Left ventricle myocardium inferior (tissue), 1 donor: Measurements from ENCODE around the gene VPS13D. TPM values are rescaled to one million over a fixed set of nuclear protein-coding genes. Genes with fewer than 3 reads are reported as not detected.

Experiments used
- DNase-seq: peaks from one replicate; pipeline ENCODE4 v3.0.0-alpha.2; 2020
- H3K27ac ChIP-seq: fragments of 200-600 bp; replicated peaks from 2 replicates; pipeline ENCODE4 v1.8.0; 2021
- H3K27me3 ChIP-seq: fragments of 200-600 bp; 2 replicates; pipeline ENCODE4 v1.8.0; 2021; ENCODE audit warnings: low read depth
- H3K36me3 ChIP-seq: fragments of 200-600 bp; 2 replicates; pipeline ENCODE4 v1.8.0; 2021
- H3K4me1 ChIP-seq: fragments of 200-600 bp; 2 replicates; pipeline ENCODE4 v1.8.0; 2021
- H3K4me3 ChIP-seq: fragments of 200-600 bp; 2 replicates; pipeline ENCODE4 v1.8.0; 2021; ENCODE audit warnings: mild to moderate bottlenecking, moderate library complexity
- H3K9me3 ChIP-seq: fragments of 200-600 bp; replicated peaks from 2 replicates; pipeline ENCODE4 v1.8.0; 2021
- intact Hi-C: fragments of 100-400 bp; cut with micrococcal nuclease; formaldehyde crosslinking; loops from one replicate; pipeline ENCODE4 v1.11.0; 2022
- total RNA-seq: library from RNA; stranded (reverse); fragmentation: NEBNext Ultra II Directional; extraction: Animal tissue kit (Norgen Biotek cat#: 25700); gene quantifications from one replicate; pipeline ENCODE4 v1.2.1, GENCODE V29; 2021
- TF ChIP-seq, protein P1 (sequence below): fragments of 200-600 bp; IDR thresholded peaks from 2 replicates; pipeline ENCODE4 v1.8.0; 2021; ENCODE audit warnings: antibody characterized with exemption, mild to moderate bottlenecking, borderline replicate concordance
- donor health status: DM: no; HTN: yes; CAD: no; lungs with severe emphysema.

VPS13D gene
- total RNA-seq, 1 donor from 2014 or later: 71.6 TPM

DNA sequence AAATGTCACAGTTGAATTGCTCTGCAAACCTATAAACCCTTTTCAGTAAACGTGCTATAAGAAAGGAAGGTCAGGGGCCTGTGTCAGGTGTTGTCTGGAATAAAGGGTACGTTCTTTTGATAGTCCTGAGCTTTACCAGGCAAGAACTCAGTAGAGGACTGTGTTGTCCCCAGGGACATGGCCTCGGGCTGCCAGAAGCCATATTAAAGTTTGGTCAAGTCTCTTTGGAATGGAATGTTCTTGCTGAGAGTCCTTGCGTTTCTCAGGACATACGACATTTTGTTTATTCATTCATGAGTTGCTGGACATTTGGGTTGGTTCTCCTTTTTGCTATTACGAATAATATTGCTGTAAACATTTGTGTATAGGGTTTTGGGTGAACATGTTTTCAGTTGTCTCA, 16.8 kb downstream of the VPS13D start:
- intact Hi-C loops: no loop called here
- Histone ChIP-seq H3K4me3 (no peak overlapping the region), H3K27me3 (no peaks in the 10 kb centered on the region), H3K9me3 (no peaks in the 10 kb centered on the region), H3K36me3 (peaks cover 87% of the 10 kb centered on the region), H3K27ac (no peak overlapping the region), H3K4me1 (peaks cover 10% of the 10 kb centered on the region)
- TF ChIP-seq, protein P1, sequence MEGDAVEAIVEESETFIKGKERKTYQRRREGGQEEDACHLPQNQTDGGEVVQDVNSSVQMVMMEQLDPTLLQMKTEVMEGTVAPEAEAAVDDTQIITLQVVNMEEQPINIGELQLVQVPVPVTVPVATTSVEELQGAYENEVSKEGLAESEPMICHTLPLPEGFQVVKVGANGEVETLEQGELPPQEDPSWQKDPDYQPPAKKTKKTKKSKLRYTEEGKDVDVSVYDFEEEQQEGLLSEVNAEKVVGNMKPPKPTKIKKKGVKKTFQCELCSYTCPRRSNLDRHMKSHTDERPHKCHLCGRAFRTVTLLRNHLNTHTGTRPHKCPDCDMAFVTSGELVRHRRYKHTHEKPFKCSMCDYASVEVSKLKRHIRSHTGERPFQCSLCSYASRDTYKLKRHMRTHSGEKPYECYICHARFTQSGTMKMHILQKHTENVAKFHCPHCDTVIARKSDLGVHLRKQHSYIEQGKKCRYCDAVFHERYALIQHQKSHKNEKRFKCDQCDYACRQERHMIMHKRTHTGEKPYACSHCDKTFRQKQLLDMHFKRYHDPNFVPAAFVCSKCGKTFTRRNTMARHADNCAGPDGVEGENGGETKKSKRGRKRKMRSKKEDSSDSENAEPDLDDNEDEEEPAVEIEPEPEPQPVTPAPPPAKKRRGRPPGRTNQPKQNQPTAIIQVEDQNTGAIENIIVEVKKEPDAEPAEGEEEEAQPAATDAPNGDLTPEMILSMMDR: no peak
- DNase-seq: no peak

DNA sequence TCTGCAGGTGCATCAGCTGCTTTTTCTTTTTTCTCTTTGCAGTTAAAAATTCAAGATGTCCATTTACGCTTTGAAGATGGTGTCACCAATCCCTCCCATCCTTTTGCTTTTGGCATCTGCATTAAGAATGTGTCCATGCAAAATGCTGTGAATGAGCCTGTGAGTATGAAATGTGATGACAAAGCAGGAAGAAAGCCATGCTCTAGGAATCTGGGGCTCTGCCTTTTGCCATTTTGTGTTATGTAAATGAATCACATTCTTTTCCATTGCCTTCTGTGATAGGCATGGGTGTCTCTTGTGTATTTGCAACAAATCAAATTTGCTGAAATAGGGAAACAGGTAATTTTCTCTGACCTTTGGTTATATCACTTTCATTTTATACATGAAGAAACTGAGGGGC, 19.4 kb downstream of the VPS13D start:
- intact Hi-C loops: no loop called here
- H3K27me3 ChIP-seq: no peaks in the 10 kb centered on the region
- peaks cover 89% of the 10 kb centered on the region for H3K36me3 ChIP-seq
- no peaks in the 10 kb centered on the region for H3K9me3 ChIP-seq
- H3K4me3 ChIP-seq: no peak overlapping the region
- H3K27ac ChIP-seq: no peak overlapping the region
- no peak for DNase-seq
- TF ChIP-seq, protein P1: no peak
- H3K4me1 ChIP-seq: peaks cover 10% of the 10 kb centered on the region

DNA sequence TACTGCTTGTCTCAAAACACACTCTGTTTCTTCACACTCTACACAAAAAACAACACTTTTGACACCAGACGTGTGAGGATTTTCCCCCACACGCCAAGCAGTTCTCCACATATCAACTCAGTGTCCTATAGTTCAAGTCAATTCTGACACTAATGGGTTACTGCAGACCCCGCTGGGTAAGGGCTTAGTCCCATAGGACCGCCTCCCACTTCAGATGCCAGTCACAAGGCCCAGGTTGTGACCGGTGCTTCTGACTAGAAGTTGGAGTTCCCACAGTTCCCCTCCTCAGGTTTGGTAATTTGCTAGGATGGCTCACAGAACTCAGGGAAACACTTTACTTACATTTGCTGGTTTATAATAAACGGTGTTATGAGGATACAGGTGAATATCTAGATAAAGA, 19.9 kb downstream of the VPS13D start:
- DNase-seq: no peak
- TF ChIP-seq, protein P1: no peak
- Histone ChIP-seq H3K27me3 (no peaks in the 10 kb centered on the region), H3K9me3 (no peaks in the 10 kb centered on the region), H3K4me1 (peaks cover 10% of the 10 kb centered on the region), H3K4me3 (no peak overlapping the region), H3K36me3 (peaks cover 89% of the 10 kb centered on the region), H3K27ac (no peak overlapping the region)
- intact Hi-C loops: no loop called here

DNA sequence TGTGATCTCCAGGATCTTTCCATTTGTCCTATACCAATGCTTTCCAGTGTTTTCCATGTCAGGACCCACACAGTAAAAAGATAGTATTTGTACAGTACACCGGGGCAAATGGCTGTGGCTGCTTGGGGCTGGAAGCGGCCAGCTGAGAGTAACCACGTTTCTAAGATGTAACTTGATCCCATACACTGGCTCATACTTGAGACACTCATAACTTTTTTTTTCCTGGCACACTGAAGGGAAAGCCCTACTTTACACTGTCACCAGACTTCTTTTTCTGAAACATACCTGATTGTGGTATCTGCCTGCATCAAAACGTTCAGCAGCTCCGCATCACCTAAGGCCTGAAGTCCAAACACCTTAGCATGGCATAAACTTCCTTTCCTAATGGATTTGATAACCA, 21.6 kb downstream of the VPS13D start:
- DNase-seq: no peak
- Histone ChIP-seq H3K4me3 (no peak overlapping the region), H3K27me3 (no peaks in the 10 kb centered on the region), H3K9me3 (no peaks in the 10 kb centered on the region), H3K27ac (no peak overlapping the region), H3K36me3 (peaks cover 87% of the 10 kb centered on the region), H3K4me1 (peaks cover 7% of the 10 kb centered on the region)
- TF ChIP-seq, protein P1: no peak
- intact Hi-C loops: no loop called here

DNA sequence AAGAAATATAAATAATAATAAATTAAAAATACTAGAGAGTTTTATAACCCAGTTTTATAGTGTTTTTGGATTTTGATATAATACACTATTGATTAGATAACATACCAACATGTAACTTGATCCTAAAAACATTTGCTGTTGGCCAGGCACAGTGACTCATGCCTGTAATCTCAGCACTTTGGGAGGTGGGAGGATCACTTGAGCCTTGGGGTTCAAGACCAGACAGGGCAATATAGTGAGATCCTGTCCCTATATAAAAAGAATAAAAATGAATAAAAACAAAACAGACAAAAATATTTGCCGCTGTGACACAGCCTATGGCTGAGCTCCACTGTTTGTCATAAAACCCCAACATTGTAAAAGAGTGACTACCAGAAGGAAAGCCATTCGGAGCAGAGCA, 26.1 kb downstream of the VPS13D start:
- DNase-seq: no peak
- Histone ChIP-seq H3K36me3 (peaks cover 96% of the 10 kb centered on the region), H3K27ac (no peak overlapping the region), H3K4me1 (no peaks in the 10 kb centered on the region), H3K4me3 (no peak overlapping the region), H3K9me3 (no peaks in the 10 kb centered on the region), H3K27me3 (no peaks in the 10 kb centered on the region)
- intact Hi-C loops: no loop called here
- TF ChIP-seq, protein P1: no peak

DNA sequence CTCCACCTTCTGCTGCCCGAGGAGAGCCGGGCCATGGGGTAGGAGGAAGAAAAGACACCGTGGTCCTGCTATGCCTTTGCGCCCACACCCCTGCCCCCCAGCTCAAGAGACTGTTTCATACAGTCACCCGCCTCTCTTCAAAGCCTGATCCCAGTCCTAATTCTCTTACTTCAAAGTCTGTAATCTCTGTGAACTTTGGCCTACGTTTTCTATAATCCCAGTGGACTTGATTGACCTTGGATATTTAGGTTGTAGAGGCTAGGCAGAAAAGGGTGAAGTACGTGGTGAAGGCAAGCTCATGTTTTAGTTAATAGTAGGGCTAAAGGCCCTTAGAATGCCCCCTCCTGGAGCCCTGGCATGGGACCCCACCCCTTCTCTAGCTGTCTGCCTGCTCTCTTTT, 28.4 kb downstream of the VPS13D start:
- TF ChIP-seq, protein P1: no peak
- H3K36me3 ChIP-seq: peaks cover 96% of the 10 kb centered on the region
- H3K4me3 ChIP-seq: no peak overlapping the region
- DNase-seq: no peak
- intact Hi-C loops: no loop called here
- no peaks in the 10 kb centered on the region for H3K9me3 ChIP-seq
- H3K27me3 ChIP-seq: no peaks in the 10 kb centered on the region
- H3K27ac ChIP-seq: no peak overlapping the region
- H3K4me1 ChIP-seq: no peaks in the 10 kb centered on the region
